Type B pancreatic cell (in vitro differentiated cells): Measurements from ENCODE around the gene DYNC2I2. TPM values are rescaled to one million over a fixed set of nuclear protein-coding genes. Genes with fewer than 3 reads are reported as not detected.

Experiments used
- DNase-seq: peaks from one replicate; pipeline ENCODE4 v3.0.0; 2021; ENCODE audit warnings: mixed read lengths; ENCODE audit not compliant: unreplicated experiment; ENCODE audit errors: extremely low spot score
- H3K27ac Mint-ChIP-seq: 2 replicates; pipeline ENCODE4 v1.8.0; 2021; ENCODE audit warnings: mild to moderate bottlenecking, mixed read lengths
- H3K27me3 Mint-ChIP-seq: 2 replicates; pipeline ENCODE4 v1.8.0; 2021; ENCODE audit warnings: mixed read lengths
- H3K36me3 Mint-ChIP-seq: 2 replicates; pipeline ENCODE4 v1.8.0; 2021; ENCODE audit warnings: mixed read lengths
- H3K4me1 Mint-ChIP-seq: one replicate; pipeline ENCODE4 v1.8.0; 2021; ENCODE audit warnings: mixed read lengths; ENCODE audit not compliant: unreplicated experiment
- H3K4me3 Mint-ChIP-seq: 2 replicates; pipeline ENCODE4 v1.8.0; 2021; ENCODE audit warnings: mild to moderate bottlenecking, mixed read lengths
- H3K9me3 Mint-ChIP-seq: 2 replicates; pipeline ENCODE4 v1.8.0; 2021; ENCODE audit warnings: mixed read lengths
- CTCF ChIP-seq: fragments of 200-600 bp; sonication (generic); conservative IDR thresholded peaks from 2 replicates; pipeline ENCODE4 v1.5.0; 2021; ENCODE audit warnings: antibody characterized with exemption, mild to moderate bottlenecking
- total RNA-seq: library from RNA; stranded (reverse); gene quantifications from 2 replicates; pipeline ENCODE4 v1.2.1, GENCODE V29; 2021; ENCODE audit warnings: low replicate concordance

The DYNC2I2 gene
- total RNA-seq, 1 donor from 2014 or later: 70.6 TPM

GRCh38 chr9:128626181-128626580 is 30.5 kb downstream of the DYNC2I2 start:
- no peaks in the 10 kb centered on the region for H3K27me3 Mint-ChIP-seq
- no peak for TF ChIP-seq CTCF
- no peak overlapping the region for H3K4me3 Mint-ChIP-seq
- no peaks in the 10 kb centered on the region for H3K4me1 Mint-ChIP-seq
- DNase-seq: no peak
- H3K27ac Mint-ChIP-seq: no peak overlapping the region
- peaks cover 27% of the 10 kb centered on the region for H3K36me3 Mint-ChIP-seq
- H3K9me3 Mint-ChIP-seq: no peaks in the 10 kb centered on the region

- Mint-ChIP-seq H3K27ac (peak overlapping the region; percentile 86), H3K27me3 (no peaks in the 10 kb centered on the region), H3K4me3 (no peak overlapping the region), H3K9me3 (no peaks in the 10 kb centered on the region), H3K4me1 (no peaks in the 10 kb centered on the region), H3K36me3 (peaks cover 30% of the 10 kb centered on the region)
- TF ChIP-seq CTCF: no peak
- DNase-seq: no peak
These were observed 31.1 kb downstream of the DYNC2I2 start for GRCh38 chr9:128625391-128626146.

GRCh38 chr9:128624566-128624965 is 32.1 kb downstream of the DYNC2I2 start:
- H3K27ac Mint-ChIP-seq: no peak overlapping the region
- TF ChIP-seq CTCF: no peak
- no peaks in the 10 kb centered on the region for H3K4me1 Mint-ChIP-seq
- H3K9me3 Mint-ChIP-seq: no peaks in the 10 kb centered on the region
- peaks cover 30% of the 10 kb centered on the region for H3K36me3 Mint-ChIP-seq
- DNase-seq: no peak
- no peak overlapping the region for H3K4me3 Mint-ChIP-seq
- H3K27me3 Mint-ChIP-seq: no peaks in the 10 kb centered on the region

GRCh38 chr9:128621730-128622455 is 34.8 kb downstream of the DYNC2I2 start:
- Mint-ChIP-seq H3K36me3 (peaks cover 26% of the 10 kb centered on the region), H3K27me3 (no peaks in the 10 kb centered on the region), H3K4me3 (no peak overlapping the region), H3K27ac (no peak overlapping the region), H3K9me3 (no peaks in the 10 kb centered on the region), H3K4me1 (no peaks in the 10 kb centered on the region)
- TF ChIP-seq CTCF: no peak
- no peak for DNase-seq

GRCh38 chr9:128619779-128620178 is 36.9 kb downstream of the DYNC2I2 start:
- Mint-ChIP-seq H3K9me3 (no peaks in the 10 kb centered on the region), H3K4me1 (no peaks in the 10 kb centered on the region), H3K27me3 (no peaks in the 10 kb centered on the region), H3K4me3 (no peak overlapping the region), H3K27ac (no peak overlapping the region), H3K36me3 (peaks cover 13% of the 10 kb centered on the region)
- no peak for TF ChIP-seq CTCF
- no peak for DNase-seq
